ENCODE measurements around the gene RGSL1. TPM values are rescaled to one million over a fixed set of nuclear protein-coding genes. Genes with fewer than 3 reads are reported as not detected.

Gene RGSL1
- total and polyA plus RNA-seq, 2 of the 8 experiments (the other 6 are each of a cell fraction or from before 2014, with no cell fraction given), result not detected

GRCh38 chr1:182476625-182477024, 26.7 kb downstream of the RGSL1 start:
- no peak for DNase-seq (ENCODE audit: low read depth in 1 of 2, low spot score in 2 of 2)
- 86% methylated on average over 2 of the region's 2 CpGs; no CpG with 5 or more reads in 1 of the 2 experiments for WGBS, 2 experiments (ENCODE audit: extremely low coverage in 1 of 2, insufficient coverage in 1 of 2, insufficient read length in 1 of 2, insufficient replicate concordance in 2 of 2, low coverage in 1 of 2, low lambda C conversion rate in 2 of 2, missing lambda C conversion rate in 1 of 2)
- POLR2A ChIA-PET (ENCODE audit: partially characterized antibody), result no interaction called here

More at GRCh38 chr1:182476625-182477024, 26.7 kb downstream of the RGSL1 start:
- no peaks in the 10 kb centered on the region for H3K36me3 ChIP-seq (ENCODE audit: control insufficient read depth in 2 of 4, insufficient read depth in 4 of 4, low read length in 3 of 4)
- H3K4me3 ChIP-seq (ENCODE audit: extremely low read depth in 1 of 4, insufficient read depth in 2 of 4, low read depth in 3 of 4, low read length in 4 of 4), result no peak overlapping the region
- no peak overlapping the region for H3K4me2 ChIP-seq (ENCODE audit: insufficient read depth in 1 of 2, low read depth in 2 of 2, low read length in 2 of 2)
- H3K18ac ChIP-seq (ENCODE audit: extremely low read depth, low read length), result no peak overlapping the region
- H3K56ac ChIP-seq (replicated peaks; ENCODE audit: insufficient read length, low read depth, low read length), result no peak overlapping the region
- H3K4ac ChIP-seq (replicated peaks; ENCODE audit: insufficient read length, low read depth, low read length), result no peak overlapping the region
- no peak overlapping the region for H4K5ac ChIP-seq (ENCODE audit: insufficient read length, low read depth, low read length)
- no peaks in the 10 kb centered on the region for H3K79me2 ChIP-seq (ENCODE audit: control insufficient read depth in 1 of 2, insufficient read depth in 2 of 2, low read length in 2 of 2)
- H3K9ac ChIP-seq (replicated peaks in 1 of 4; ENCODE audit: extremely low read depth in 1 of 4, low read depth in 3 of 4, low read length in 3 of 4), result no peak overlapping the region
- H3K79me1 ChIP-seq (ENCODE audit: low read depth, low read length), result no peaks in the 10 kb centered on the region
- H2BK120ac ChIP-seq (replicated peaks; ENCODE audit: low read depth, low read length), result no peak overlapping the region
- no peak overlapping the region for H2AK5ac ChIP-seq (ENCODE audit: low read depth, low read length)
- TF ChIP-seq MAFK (IDR thresholded peaks at IDR 0.05; ENCODE audit: low read depth, low read length) (no peak), JUN (IDR thresholded peaks at IDR 0.05; ENCODE audit: low read depth, low read length) (no peak), ATF3 (IDR thresholded peaks at IDR 0.05; ENCODE audit: insufficient read depth, low read depth, low read length) (no peak), POU5F1 (IDR thresholded peaks at IDR 0.05; ENCODE audit: low read depth, low read length) (no peak), TAF1 (IDR thresholded peaks at IDR 0.05; ENCODE audit: low read depth, low read length) (no peak), HDAC2 (IDR thresholded peaks at IDR 0.05; ENCODE audit: borderline replicate concordance in 1 of 2, low read depth in 2 of 2, low read length in 2 of 2) (no peak), SIRT6 (IDR thresholded peaks at IDR 0.05; ENCODE audit: low read length) (no peak), RFX5 (IDR thresholded peaks at IDR 0.05; ENCODE audit: borderline replicate concordance, low read depth, low read length) (no peak), E2F6 (IDR thresholded peaks at IDR 0.05) (no peak)
- no peak overlapping the region for H4K91ac ChIP-seq (replicated peaks; ENCODE audit: insufficient read length, low read length)
- no peaks in the 10 kb centered on the region for H3K4me1 ChIP-seq (replicated peaks in 1 of 4; ENCODE audit: control insufficient read depth in 3 of 4, insufficient read depth in 4 of 4, low read length in 3 of 4)
- CTCF ChIA-PET (ENCODE audit: partially characterized antibody), result interaction anchor here (0.7 to 1.6 kb wide), 2 partner anchors 119 to 125 kb away, joined by 3 to 5 read pairs; no protein-coding TSS in a partner anchor
- H2BK15ac ChIP-seq (ENCODE audit: low read length), result no peak overlapping the region
- no peak overlapping the region for H3K23ac ChIP-seq (ENCODE audit: insufficient read length)
- FAIRE-seq, result no peak
- no peak overlapping the region for H2BK12ac ChIP-seq (ENCODE audit: low read depth, low read length)
- H3K9me3 ChIP-seq (ENCODE audit: insufficient read depth in 2 of 2, low read depth in 1 of 2, low read length in 1 of 2), result no peaks in the 10 kb centered on the region
- no peaks in the 10 kb centered on the region for H3K27me3 ChIP-seq (replicated peaks in 1 of 4; ENCODE audit: control insufficient read depth in 3 of 4, extremely low read depth in 1 of 4, insufficient read depth in 3 of 4, low read length in 3 of 4)
- no peak overlapping the region for H2AFZ ChIP-seq (ENCODE audit: low read length)
- H2BK20ac ChIP-seq (ENCODE audit: low read length), result no peak overlapping the region
- H4K8ac ChIP-seq (ENCODE audit: extremely low read depth, insufficient read depth, low read length), result no peak overlapping the region
- no peak overlapping the region for H2BK5ac ChIP-seq (ENCODE audit: low read depth, low read length)
- no peaks in the 10 kb centered on the region for H3K23me2 ChIP-seq (ENCODE audit: low read depth, low read length)
- H3K27ac ChIP-seq (ENCODE audit: low read depth, low read length), result no peak overlapping the region
- H3K14ac ChIP-seq (ENCODE audit: insufficient read length), result no peak overlapping the region
- H4K20me1 ChIP-seq (replicated peaks in 1 of 2; ENCODE audit: control insufficient read depth in 1 of 2, insufficient read depth in 2 of 2, low read length in 2 of 2), result no peaks in the 10 kb centered on the region

Measured in H1 (cell line).